Measurements from ENCODE around the gene NTRK2. TPM values are rescaled to one million over a fixed set of nuclear protein-coding genes. Genes with fewer than 3 reads are reported as not detected.

Gene NTRK2
- total RNA-seq, 4 donors from 2014 or later, result 2.6 to 8.5 (median 6.0) TPM

DNA sequence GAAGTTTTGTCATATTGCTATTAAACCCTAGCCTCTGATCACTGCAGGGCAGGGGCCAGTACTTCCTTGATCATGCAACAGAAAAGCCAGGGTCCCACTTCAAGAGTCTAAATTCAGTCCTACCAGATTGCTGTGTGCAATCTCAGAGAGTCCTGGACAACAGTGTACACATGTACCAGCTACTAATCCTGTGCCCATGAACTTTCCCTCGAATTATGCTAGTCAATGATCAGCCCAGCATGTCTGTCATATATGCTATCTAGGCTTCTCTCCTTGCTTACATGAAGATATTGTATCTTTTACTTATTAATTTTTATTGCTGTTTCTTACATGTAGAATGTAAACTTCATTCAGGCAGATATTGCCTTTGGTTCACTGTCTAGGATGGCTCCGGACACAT, 367.0 kb downstream of the NTRK2 start:
- Histone ChIP-seq H3K27me3 (peaks cover 4% of the 10 kb centered on the region), H3K9me3 (peaks cover 0 to 5% (median 0%) of the 10 kb centered on the region in 3 donors), H3K4me3 (no peak overlapping the region), H3K36me3 (no peaks in the 10 kb centered on the region), H3K4me1 (no peaks in the 10 kb centered on the region), H3K27ac (no peak overlapping the region)
- TF ChIP-seq EP300 (IDR thresholded peaks at IDR 0.05) (no peak), POLR2A (IDR thresholded peaks at IDR 0.05) (no peak), POLR2AphosphoS5 (IDR thresholded peaks at IDR 0.05) (no peak)
- TF ChIP-seq, protein P1, sequence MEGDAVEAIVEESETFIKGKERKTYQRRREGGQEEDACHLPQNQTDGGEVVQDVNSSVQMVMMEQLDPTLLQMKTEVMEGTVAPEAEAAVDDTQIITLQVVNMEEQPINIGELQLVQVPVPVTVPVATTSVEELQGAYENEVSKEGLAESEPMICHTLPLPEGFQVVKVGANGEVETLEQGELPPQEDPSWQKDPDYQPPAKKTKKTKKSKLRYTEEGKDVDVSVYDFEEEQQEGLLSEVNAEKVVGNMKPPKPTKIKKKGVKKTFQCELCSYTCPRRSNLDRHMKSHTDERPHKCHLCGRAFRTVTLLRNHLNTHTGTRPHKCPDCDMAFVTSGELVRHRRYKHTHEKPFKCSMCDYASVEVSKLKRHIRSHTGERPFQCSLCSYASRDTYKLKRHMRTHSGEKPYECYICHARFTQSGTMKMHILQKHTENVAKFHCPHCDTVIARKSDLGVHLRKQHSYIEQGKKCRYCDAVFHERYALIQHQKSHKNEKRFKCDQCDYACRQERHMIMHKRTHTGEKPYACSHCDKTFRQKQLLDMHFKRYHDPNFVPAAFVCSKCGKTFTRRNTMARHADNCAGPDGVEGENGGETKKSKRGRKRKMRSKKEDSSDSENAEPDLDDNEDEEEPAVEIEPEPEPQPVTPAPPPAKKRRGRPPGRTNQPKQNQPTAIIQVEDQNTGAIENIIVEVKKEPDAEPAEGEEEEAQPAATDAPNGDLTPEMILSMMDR (IDR thresholded peaks at IDR 0.05), result no peak
- WGBS, 2 donors (ENCODE audit: low coverage in 1 of 2), result 86 to 90% methylated on average over 1 to 2 of the region's 2 CpGs
- no peak for ATAC-seq

DNA sequence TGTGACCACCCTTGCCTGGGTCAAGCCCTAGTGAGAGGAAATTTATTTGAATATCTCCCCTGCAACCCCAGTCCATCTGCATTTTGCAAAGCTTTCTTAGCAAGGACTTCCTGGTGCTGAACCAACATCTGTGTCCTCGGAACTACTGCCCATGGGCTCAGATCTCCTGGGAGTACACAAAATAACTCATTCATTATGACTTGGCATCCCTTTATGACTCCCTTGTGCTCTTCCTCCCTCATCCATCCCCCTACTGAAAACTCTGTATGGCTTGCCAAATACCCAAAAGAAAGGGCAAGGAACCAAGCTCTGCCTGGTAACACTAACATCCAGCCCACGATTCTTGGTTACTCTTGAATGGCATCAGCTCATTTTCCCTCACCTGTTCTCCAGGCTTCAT, 368.5 kb downstream of the NTRK2 start:
- TF ChIP-seq, protein P1 (IDR thresholded peaks at IDR 0.05), result no peak
- no peak for TF ChIP-seq EP300 (IDR thresholded peaks at IDR 0.05)
- Histone ChIP-seq H3K36me3 (no peaks in the 10 kb centered on the region), H3K27ac (no peak overlapping the region), H3K4me1 (no peaks in the 10 kb centered on the region), H3K4me3 (no peak overlapping the region), H3K27me3 (peaks cover 4% of the 10 kb centered on the region), H3K9me3 (no peaks in the 10 kb centered on the region)
- WGBS, 2 donors (ENCODE audit: low coverage in 1 of 2), result 50 to 56% methylated on average over 2 of the region's 2 CpGs
- no peak for ATAC-seq

DNA sequence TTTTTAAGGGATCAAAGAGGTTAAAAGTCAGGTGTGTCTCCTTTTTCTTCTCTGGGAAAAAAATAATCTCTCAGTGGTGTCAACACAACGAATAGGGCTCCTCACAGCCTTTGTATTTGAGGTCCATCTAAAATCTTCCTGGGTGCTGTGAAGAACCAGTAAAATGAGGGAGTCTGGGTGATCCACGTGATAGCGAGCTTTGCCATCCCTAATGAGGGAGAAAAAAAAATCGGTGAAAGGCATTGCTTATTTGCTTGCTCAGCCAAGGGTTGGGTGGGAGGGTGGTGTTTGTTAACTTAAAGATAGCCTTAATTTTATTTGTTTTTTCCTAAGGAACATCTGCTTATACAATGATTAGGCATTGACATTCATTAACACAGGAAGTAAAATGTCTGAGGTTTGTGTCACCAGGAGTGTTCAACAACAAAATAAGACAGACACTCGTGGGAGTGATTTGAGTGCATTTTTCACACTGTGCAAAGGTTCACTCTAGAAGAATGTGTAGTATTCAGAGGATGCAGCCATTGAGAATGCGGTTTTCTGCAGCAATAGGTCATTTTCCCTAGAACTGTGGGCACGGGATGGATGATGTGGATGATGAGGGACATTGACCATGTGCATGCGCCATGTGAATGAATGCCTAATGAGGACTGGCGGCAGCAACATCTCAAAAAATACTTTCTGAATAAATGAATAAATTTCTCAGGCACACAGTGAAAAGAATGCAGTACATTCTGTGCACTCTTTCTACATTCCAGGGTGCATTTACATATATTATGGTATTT, 369.5 kb downstream of the NTRK2 start:
- no peak for ATAC-seq
- no peak for TF ChIP-seq POLR2A (IDR thresholded peaks at IDR 0.05)
- TF ChIP-seq EP300 (IDR thresholded peaks at IDR 0.05), result no peak
- no peak for TF ChIP-seq POLR2AphosphoS5 (IDR thresholded peaks at IDR 0.05)
- TF ChIP-seq, protein P1 (IDR thresholded peaks at IDR 0.05), result no peak
- H3K27me3 ChIP-seq, result peaks cover 4% of the 10 kb centered on the region
- no peaks in the 10 kb centered on the region for H3K36me3 ChIP-seq
- no peaks in the 10 kb centered on the region for H3K4me1 ChIP-seq
- no peak overlapping the region for H3K4me3 ChIP-seq
- 69 to 75% methylated on average over 7 to 9 of the region's 9 CpGs for WGBS, 2 donors (ENCODE audit: low coverage in 1 of 2)
- no peak overlapping the region for H3K27ac ChIP-seq
- no peaks in the 10 kb centered on the region for H3K9me3 ChIP-seq

DNA sequence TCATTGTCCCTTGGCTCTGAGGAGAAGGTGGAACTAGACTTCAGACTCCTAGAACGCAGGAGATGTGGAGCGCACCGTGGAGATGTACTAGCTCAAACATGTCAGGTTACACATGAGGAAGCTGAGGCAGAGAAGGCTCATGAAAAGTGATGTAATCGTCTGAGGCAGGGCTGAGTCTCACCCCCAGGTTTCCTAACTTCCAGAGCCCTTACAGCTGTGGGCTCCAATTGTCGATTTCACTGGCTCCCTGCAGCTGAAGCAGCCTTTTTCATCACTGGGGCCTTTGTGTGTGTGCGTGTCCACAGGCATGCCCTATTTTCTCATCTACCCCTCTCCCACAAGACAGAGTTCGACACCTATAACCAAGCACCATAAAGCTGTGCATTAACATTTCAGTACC, 370.6 kb downstream of the NTRK2 start:
- Histone ChIP-seq H3K27me3 (peaks cover under 1% of the 10 kb centered on the region), H3K27ac (no peak overlapping the region), H3K4me1 (no peaks in the 10 kb centered on the region), H3K4me3 (no peak overlapping the region), H3K9me3 (no peaks in the 10 kb centered on the region), H3K36me3 (no peaks in the 10 kb centered on the region)
- 85 to 90% methylated on average over 6 of the region's 7 CpGs for WGBS, 2 donors (ENCODE audit: low coverage in 1 of 2)
- ATAC-seq, result no peak
- TF ChIP-seq, protein P1 (IDR thresholded peaks at IDR 0.05), result no peak
- TF ChIP-seq POLR2AphosphoS5 (IDR thresholded peaks at IDR 0.05) (no peak), EP300 (IDR thresholded peaks at IDR 0.05) (no peak), POLR2A (IDR thresholded peaks at IDR 0.05) (no peak)

DNA sequence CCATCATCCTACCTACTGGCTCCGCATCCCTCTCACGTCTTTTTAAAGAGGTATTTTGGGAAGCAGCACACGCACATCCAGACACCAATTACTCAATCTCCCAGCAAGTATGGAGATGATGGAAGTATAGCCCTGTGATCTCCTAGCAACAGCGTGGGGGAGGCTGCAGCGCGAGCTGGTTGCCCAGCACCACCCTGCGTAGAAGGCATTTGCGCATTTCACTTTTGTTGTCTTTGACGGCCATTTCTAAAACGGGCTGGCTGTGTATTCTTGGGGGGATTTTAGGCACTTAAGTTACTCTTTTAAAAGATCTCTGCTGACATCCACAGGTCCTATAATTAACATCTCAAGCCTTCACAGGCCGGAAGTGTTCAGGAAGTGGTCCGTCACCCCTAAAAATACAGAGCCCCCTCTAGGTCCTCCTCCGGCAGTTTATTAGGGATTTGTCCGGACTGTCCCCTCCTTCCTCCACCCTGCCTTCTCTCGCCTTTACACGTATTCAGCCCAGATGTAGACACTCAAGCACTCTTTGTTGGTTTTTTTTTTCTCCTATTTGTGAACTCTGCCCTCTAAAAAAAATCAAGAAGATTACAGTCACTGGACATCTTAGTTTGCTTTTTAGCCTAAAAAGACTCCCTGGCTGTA, 371.4 kb downstream of the NTRK2 start:
- no peaks in the 10 kb centered on the region for H3K27me3 ChIP-seq
- ATAC-seq, result no peak
- H3K36me3 ChIP-seq, result no peaks in the 10 kb centered on the region
- H3K9me3 ChIP-seq, result no peaks in the 10 kb centered on the region
- WGBS, 2 donors (ENCODE audit: low coverage in 1 of 2), result 48 to 58% methylated on average over 14 of the region's 16 CpGs
- no peaks in the 10 kb centered on the region for H3K4me1 ChIP-seq
- TF ChIP-seq POLR2AphosphoS5 (IDR thresholded peaks at IDR 0.05) (no peak), POLR2A (IDR thresholded peaks at IDR 0.05) (no peak), EP300 (IDR thresholded peaks at IDR 0.05) (no peak)
- TF ChIP-seq, protein P1 (IDR thresholded peaks at IDR 0.05), result no peak
- H3K27ac ChIP-seq, result no peak overlapping the region
- H3K4me3 ChIP-seq, result no peak overlapping the region

All from gastroesophageal sphincter (tissue), 4 donors.